NCI-H748 (cell line): Measurements from ENCODE around the gene B3GNT3.

ENCODE experiments used
- DNase-seq: peaks from one replicate; lab custom pipeline; 2025; ENCODE audit not compliant: unreplicated experiment; lab: John Stamatoyannopoulos, UW

The B3GNT3 gene

GRCh38 chr19:17859533-17860330 lies 64.8 kb downstream of the B3GNT3 start, which contains the start of gene RPL18A:
RPL18A (plus strand) TSS chr19:17859910; CDS start chr19:17859957, 47 bp downstream.
- peak; percentile 99 for DNase-seq

DNA sequence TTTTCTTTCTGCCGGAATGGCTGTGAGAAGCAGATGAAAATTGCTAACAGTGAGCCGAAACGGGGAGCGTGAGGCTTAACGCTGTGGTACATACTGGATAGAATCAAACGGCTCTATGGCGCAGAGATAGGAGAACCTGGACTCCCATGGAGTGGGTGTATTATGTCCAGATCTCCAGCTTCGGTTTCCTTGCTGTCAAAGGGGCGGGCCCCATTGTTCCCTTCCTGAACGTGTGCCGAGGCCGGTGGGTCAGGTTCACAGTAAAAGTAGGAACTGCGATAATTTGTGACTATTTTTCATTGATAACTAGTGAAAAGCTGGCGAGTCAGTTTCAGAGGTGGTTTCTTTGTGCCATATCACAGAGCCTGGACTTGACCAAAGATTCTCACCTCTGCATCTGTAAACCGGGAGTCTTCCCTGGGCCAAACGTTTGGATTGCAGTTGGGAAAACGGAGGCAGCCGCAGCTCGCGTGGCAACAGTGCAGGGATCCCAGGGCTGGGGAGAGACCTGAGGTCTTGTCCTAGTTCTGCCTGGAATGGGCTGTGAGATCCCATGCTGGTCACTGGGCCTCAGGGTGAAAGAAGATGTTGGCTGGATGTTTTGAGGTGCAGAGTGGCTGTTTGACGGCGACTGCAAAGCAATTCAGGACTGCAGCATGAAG lies 65.5 kb downstream of the B3GNT3 start:
- DNase-seq: no peak

DNA sequence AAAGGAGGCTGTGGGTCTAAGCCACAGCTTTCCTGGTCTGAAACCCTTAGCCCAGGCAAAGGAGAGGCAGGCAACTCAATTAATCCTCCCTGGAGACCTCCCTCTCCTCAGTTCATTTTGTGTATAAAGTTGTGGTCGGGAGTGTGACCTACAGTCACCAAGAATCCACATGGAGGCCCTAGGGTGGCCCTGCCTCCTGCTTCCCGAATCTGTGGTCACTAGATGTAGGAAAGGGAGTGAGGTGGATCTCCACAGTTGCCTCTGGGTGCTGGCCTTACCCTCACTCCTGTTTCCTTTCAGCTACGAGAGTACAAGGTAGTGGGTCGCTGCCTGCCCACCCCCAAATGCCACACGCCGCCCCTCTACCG lies 66.0 kb downstream of the B3GNT3 start:
- DNase-seq: no peak

DNA sequence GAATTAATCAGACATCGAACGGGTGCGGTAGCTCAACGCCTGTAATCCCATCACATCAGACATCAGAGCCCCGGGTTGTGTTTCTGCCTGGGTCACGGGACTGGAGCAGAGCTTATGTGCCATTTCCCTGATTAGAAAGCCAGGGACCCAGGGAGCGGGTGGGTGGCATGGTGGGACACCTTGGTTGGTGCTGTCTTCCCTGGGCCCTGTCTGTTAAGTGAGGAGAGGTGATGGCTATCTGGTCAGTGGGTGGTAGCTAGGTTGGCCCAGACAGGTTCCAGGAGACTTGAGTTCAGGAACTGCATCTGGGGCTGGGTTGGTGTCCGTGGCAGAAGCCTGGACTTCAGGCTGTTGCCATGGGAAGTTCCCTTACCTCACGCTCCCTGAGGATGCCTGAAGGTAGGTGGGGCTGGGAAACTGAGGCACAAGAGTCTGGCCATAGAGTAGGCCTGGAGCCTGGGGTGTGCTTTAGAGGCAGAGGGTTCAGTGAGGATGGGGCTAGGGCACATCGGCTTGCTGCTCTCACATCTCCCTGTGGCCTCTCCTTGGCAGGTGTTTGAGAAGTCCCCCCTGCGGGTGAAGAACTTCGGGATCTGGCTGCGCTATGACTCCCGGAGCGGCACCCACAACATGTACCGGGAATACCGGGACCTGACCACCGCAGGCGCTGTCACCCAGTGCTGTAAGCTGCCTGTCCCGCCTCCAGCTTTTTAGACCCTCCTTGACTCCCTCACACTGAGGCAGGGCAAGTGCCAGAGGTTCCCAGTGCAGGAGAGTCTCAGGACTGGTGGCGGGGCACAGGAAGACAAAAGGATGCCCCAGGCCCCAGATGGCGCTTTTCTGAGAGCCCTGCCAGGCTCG lies 66.8 kb downstream of the B3GNT3 start:
- no peak for DNase-seq

GRCh38 chr19:17862711-17863519 lies 68.0 kb downstream of the B3GNT3 start:
- DNase-seq: no peak
